RWPE2 (cell line): ENCODE results near the gene ZNF181.
A peak's percentile ranks its signal among the peaks of the same experiment; 100 is the strongest.
"Not testable (repeated sequence)": the region's sequence is repeated elsewhere in the genome, so short reads cannot be mapped to it uniquely, and the experiment has no call there.

Source experiments
- ATAC-seq: fragments of 200-7000 bp; cut with Tn5 transposase; 3 replicates; pipeline ENCODE4 v1.9.1; 2021; ENCODE audit warnings: low read depth
- DNase-seq: peaks from one replicate; pipeline ENCODE4 v3.0.0-alpha.2; 2020; ENCODE audit warnings: low spot score
- H3K27ac ChIP-seq: fragments of 450-650 bp; 2 replicates; pipeline ENCODE4 v1.5.1; 2017; ENCODE audit warnings: mild to moderate bottlenecking; ENCODE audit not compliant: poor library complexity, severe bottlenecking
- H3K27me3 ChIP-seq: fragments of 250-450 bp; sonication (Bioruptor Pico); 2 replicates; pipeline ENCODE4 v1.5.1; 2021; ENCODE audit warnings: mild to moderate bottlenecking, moderate library complexity; ENCODE audit not compliant: insufficient read depth, poor library complexity, severe bottlenecking
- H3K36me3 ChIP-seq: fragments of 250-450 bp; sonication (Bioruptor Pico); 2 replicates; pipeline ENCODE4 v1.5.1; 2020; ENCODE audit warnings: low read depth, mild to moderate bottlenecking, moderate library complexity
- H3K4me1 ChIP-seq: fragments of 250-450 bp; sonication (Bioruptor Pico); 2 replicates; pipeline ENCODE4 v1.5.1; 2021; ENCODE audit warnings: mild to moderate bottlenecking, moderate library complexity; ENCODE audit not compliant: insufficient read depth, poor library complexity, severe bottlenecking
- H3K4me3 ChIP-seq: fragments of 250-450 bp; sonication (Bioruptor Pico); 2 replicates; pipeline ENCODE4 v1.5.1; 2021; ENCODE audit warnings: mild to moderate bottlenecking, moderate library complexity; ENCODE audit not compliant: severe bottlenecking
- H3K9me3 ChIP-seq: fragments of 250-450 bp; sonication (Bioruptor Pico); 2 replicates; pipeline ENCODE4 v1.5.1; 2021; ENCODE audit warnings: mild to moderate bottlenecking, moderate library complexity; ENCODE audit not compliant: severe bottlenecking
- TF ChIP-seq, protein P1 (sequence below): fragments of 450-650 bp; IDR thresholded peaks from one replicate; pipeline ENCODE4 v1.5.1; 2017; ENCODE audit warnings: mild to moderate bottlenecking, moderate library complexity; ENCODE audit not compliant: poor library complexity, severe bottlenecking

ZNF181 gene

DNA sequence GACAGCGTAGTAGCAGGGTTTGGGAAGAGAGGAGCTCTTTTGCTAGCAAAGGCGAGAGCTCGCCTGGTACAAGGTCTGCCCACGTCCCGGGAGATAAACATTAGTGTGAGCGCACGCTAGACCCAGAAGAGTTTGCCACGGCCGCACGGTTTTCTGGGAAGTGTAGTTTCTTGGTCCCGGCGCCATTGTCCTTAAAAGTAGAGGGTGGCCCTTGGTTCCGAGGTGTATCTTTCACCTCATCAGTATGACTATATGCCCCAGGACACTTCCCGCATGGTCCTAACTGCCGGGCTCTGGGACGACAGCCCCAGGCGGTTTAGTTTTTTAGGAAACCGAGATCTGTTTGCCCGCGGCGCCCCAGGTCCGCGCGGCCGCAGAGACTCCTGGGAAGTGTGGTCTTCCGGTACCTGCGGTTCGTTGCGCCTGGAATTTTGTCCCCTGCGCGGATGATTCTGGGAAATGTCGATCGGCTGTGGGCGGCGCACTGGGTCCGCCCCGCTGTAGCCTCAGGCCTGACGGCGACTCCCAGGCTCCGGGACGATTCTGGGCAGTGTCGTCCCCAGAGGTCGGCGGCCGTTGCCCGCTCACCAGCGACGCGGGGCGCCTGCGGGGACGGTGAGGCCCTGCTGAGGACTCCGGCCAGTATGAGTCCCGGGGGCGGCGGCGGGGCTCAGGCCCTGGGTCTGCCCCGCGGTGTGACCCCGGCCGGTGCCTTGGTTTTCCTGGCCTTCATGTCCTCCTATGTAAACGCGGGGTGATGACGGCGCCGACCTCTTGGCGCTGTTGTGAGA is at the start of gene ZNF181:
ZNF181 (plus strand) TSS at position 498 of the 791 bp plus-strand sequence. CDS start 795 bp downstream, outside the sequence.
- DNase-seq (peak; percentile 79), ATAC-seq (peak; percentile 88)
- TF ChIP-seq, protein P1, sequence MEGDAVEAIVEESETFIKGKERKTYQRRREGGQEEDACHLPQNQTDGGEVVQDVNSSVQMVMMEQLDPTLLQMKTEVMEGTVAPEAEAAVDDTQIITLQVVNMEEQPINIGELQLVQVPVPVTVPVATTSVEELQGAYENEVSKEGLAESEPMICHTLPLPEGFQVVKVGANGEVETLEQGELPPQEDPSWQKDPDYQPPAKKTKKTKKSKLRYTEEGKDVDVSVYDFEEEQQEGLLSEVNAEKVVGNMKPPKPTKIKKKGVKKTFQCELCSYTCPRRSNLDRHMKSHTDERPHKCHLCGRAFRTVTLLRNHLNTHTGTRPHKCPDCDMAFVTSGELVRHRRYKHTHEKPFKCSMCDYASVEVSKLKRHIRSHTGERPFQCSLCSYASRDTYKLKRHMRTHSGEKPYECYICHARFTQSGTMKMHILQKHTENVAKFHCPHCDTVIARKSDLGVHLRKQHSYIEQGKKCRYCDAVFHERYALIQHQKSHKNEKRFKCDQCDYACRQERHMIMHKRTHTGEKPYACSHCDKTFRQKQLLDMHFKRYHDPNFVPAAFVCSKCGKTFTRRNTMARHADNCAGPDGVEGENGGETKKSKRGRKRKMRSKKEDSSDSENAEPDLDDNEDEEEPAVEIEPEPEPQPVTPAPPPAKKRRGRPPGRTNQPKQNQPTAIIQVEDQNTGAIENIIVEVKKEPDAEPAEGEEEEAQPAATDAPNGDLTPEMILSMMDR: no peak

DNA sequence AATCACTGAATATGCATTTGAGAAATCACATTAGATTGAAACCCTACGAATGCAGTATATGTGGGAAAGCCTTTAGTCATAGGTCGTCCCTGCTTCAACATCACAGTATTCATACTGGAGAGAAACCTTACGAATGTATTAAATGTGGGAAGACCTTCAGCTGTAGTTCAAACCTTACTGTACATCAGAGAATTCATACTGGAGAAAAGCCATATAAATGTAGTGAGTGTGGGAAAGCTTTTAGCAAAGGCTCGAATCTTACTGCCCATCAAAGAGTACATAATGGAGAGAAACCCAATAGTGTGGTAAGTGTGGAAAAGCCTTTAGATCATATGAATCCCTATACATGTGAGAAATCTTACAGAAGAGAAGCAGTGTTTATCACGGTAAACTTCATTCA is 48.8 kb upstream of the ZNF181 start:
- not testable (repeated sequence) for H3K4me1 ChIP-seq, H3K27me3 ChIP-seq, DNase-seq, H3K27ac ChIP-seq, H3K4me3 ChIP-seq, ATAC-seq
- Histone ChIP-seq H3K9me3 (peaks cover 28% of the 10 kb centered on the region), H3K36me3 (peaks cover 46% of the 10 kb centered on the region)

More for the DNA sequence above, at the start of gene ZNF181:
- no peaks in the 10 kb centered on the region for H3K4me1 ChIP-seq
- H3K4me3 ChIP-seq: peak within 1 kb of the TSS; percentile 71
- no peaks in the 10 kb centered on the region for H3K9me3 ChIP-seq
- peaks cover 26% of the 10 kb centered on the region for H3K36me3 ChIP-seq
- no peaks in the 10 kb centered on the region for H3K27me3 ChIP-seq
- H3K27ac ChIP-seq: peak within 1 kb of the TSS; percentile 54

DNA sequence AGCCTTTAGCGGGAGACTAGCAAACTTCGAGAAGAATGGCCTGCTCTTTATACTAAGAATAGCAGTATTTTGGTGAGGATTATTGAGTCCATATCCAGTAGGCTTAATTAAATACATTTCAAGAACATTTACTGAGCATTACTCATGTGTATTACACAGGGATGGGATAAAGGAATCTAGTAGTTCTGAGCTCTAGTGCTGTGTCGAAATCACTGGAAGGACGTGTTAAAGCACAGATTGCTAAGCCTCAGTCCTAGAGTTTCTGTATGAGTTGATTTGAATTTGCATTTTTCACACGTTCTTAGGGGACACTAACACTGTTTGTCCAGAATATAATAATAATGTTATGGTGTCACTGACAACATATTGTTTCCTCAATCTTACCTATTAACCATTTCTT is 47.6 kb upstream of the ZNF181 start:
- ATAC-seq (no peak), DNase-seq (no peak)
- no peak overlapping the region for H3K27ac ChIP-seq
- peaks cover 34% of the 10 kb centered on the region for H3K36me3 ChIP-seq
- H3K27me3 ChIP-seq: no peaks in the 10 kb centered on the region
- peaks cover 23% of the 10 kb centered on the region for H3K9me3 ChIP-seq
- TF ChIP-seq, protein P1: no peak
- no peaks in the 10 kb centered on the region for H3K4me1 ChIP-seq
- H3K4me3 ChIP-seq: no peak overlapping the region

DNA sequence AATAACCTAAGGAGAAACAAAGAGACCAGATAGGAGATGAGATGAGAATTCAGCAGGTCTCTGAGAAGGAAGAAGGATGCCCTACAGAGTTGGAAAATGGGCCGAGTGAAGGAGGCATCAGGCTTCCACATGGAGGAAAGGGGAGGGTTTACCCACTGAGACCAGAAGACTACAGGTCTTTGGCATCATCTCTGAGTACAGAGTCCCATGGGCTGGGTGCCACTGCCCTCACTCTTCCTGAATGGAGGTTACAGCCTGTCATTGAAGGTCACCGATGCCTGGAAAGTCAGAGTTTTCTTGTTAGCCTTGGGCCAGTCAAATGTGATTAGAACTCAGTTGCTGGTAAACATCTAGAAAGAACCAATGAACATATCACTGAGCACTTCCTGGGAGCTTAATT is 46.7 kb upstream of the ZNF181 start:
- TF ChIP-seq, protein P1: no peak
- no peak overlapping the region for H3K27ac ChIP-seq
- DNase-seq (no peak), ATAC-seq (no peak)
- H3K9me3 ChIP-seq: peaks cover 23% of the 10 kb centered on the region
- H3K36me3 ChIP-seq: peaks cover 25% of the 10 kb centered on the region
- H3K27me3 ChIP-seq: no peaks in the 10 kb centered on the region
- H3K4me1 ChIP-seq: no peaks in the 10 kb centered on the region
- no peak overlapping the region for H3K4me3 ChIP-seq

DNA sequence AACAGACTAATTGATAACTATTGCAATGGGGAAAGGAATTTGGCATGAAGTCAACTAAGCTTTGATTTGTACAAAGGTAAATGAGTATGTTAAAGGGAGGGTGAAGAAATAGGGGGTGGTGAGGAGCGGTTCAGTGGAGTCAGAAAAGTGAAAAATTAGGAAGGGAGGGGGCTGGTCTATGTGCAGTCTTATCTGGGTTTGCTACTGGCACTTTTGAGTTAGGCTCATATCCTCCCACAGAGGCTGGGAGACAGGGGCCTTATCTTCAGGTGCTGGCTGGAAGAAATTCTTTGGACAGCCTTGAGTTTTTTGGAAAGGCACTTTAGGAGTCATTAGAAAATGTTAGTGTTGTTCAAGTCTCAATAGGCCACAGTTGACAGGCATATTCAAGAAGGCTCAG is 45.5 kb upstream of the ZNF181 start:
- Histone ChIP-seq H3K36me3 (peaks cover 13% of the 10 kb centered on the region), H3K27me3 (no peaks in the 10 kb centered on the region), H3K4me1 (no peaks in the 10 kb centered on the region), H3K9me3 (peaks cover 19% of the 10 kb centered on the region), H3K4me3 (no peak overlapping the region), H3K27ac (no peak overlapping the region)
- no peak for ATAC-seq
- DNase-seq: no peak
- TF ChIP-seq, protein P1: no peak
